ENCODE data around the gene AP4S1.

DNA sequence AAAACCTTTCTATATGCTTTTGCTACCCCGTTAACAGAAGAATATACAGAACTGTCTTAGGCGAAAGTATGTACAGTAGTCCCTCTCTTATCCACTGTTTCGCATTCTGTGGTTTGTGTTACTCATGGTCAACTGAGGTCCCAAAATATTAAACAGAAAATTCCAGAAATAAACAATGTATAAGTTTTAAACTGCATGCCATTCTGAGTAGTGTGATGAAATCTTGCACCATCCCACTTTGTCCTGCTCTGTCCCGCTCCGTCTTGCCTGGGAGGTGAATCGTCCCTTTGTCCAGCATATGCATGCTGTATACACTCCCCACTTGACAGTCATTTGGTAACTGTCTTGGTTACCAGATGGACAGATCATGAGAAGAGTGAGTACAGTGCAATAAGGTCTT lies 70.8 kb downstream of the AP4S1 start:
- TF ChIP-seq, protein P1, sequence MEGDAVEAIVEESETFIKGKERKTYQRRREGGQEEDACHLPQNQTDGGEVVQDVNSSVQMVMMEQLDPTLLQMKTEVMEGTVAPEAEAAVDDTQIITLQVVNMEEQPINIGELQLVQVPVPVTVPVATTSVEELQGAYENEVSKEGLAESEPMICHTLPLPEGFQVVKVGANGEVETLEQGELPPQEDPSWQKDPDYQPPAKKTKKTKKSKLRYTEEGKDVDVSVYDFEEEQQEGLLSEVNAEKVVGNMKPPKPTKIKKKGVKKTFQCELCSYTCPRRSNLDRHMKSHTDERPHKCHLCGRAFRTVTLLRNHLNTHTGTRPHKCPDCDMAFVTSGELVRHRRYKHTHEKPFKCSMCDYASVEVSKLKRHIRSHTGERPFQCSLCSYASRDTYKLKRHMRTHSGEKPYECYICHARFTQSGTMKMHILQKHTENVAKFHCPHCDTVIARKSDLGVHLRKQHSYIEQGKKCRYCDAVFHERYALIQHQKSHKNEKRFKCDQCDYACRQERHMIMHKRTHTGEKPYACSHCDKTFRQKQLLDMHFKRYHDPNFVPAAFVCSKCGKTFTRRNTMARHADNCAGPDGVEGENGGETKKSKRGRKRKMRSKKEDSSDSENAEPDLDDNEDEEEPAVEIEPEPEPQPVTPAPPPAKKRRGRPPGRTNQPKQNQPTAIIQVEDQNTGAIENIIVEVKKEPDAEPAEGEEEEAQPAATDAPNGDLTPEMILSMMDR (IDR thresholded peaks at IDR 0.05) = no peak
- TF ChIP-seq POLR2A (IDR thresholded peaks at IDR 0.05) = no peak
